GM12878 (cell line): Measurements from ENCODE around the gene ME3.

Experiments used
- USF2 ChIP-seq: IDR thresholded peaks from 2 replicates; pipeline ENCODE4 v1.6.1; 2011; ENCODE audit warnings: low read depth, low read length, improper control_type of control experiment, borderline replicate concordance
- YBX1 ChIP-seq: fragments of 450-650 bp; IDR thresholded peaks from 2 replicates; pipeline ENCODE4 v1.6.1; 2016; ENCODE audit warnings: antibody characterized with exemption

DNA sequence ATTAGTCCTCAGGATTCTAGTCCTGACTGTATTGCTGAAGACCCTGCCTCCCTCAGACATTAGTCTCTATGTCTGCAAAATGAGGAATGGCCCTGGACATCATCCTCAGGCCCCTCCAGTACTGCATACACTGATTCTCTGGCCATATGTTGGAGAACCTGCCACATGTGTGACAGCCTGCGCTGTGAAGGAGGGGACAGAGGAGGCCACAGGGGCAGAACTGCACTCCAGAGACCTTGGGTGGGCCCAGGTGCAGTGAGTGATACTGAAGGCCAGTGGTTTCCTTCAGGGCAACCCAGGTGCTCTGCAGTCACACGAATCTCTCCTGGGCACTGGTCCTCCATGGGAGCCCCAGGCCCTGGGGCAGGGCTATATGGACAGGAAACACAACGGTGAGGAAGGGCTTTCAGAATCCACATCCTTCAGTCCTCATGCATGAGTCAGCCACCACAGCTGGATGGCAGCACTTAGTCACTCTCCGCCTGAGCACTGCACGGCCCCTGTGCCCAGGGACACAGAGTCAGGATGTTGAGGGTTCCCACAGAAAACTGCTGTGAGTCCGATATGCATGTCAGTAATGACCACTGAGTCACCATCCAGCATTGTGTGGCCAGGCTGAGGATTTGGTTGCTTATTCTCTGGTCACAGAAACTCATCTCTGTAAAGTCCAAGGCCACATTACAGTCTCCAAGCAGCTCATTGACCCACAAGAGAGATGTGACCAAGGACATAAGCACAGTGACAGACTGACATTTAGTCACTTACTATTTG is 39.7 kb downstream of the ME3 start:
- TF ChIP-seq YBX1: no peak
- TF ChIP-seq USF2: no peak
